SK-N-SH treated with all-trans-retinoic acid at 6 μM for 48 hours (cell line): ENCODE data around the gene FIBIN.

Experiments used
- ARNTL ChIP-seq: fragments of 450-650 bp; formaldehyde crosslinking; IDR thresholded peaks from 2 replicates; pipeline ENCODE4 v1.5.0; 2020; ENCODE audit warnings: low read depth, mild to moderate bottlenecking, moderate library complexity, borderline replicate concordance
- CSDC2 ChIP-seq: fragments of 250-450 bp; sonication (Bioruptor Pico); IDR thresholded peaks from 2 replicates; pipeline ENCODE4 v1.5.0; 2020; ENCODE audit warnings: mild to moderate bottlenecking, moderate library complexity
- ISL1 ChIP-seq: fragments of 250-450 bp; sonication (Bioruptor Pico); IDR thresholded peaks from 2 replicates; pipeline ENCODE4 v2.1.2; 2022; ENCODE audit warnings: mild to moderate bottlenecking, moderate library complexity
- RARB ChIP-seq: fragments of 250-450 bp; sonication (Bioruptor Pico); IDR thresholded peaks from 2 replicates; pipeline ENCODE4 v1.8.0; 2021; ENCODE audit warnings: mild to moderate bottlenecking, moderate library complexity
- SNAI2 ChIP-seq: fragments of 250-450 bp; sonication (Bioruptor Pico); IDR thresholded peaks from 2 replicates; pipeline ENCODE4 v1.5.0; 2020; ENCODE audit warnings: mild to moderate bottlenecking, moderate library complexity
- TCF4 ChIP-seq: fragments of 250-450 bp; sonication (Bioruptor Pico); IDR thresholded peaks from 2 replicates; pipeline ENCODE4 v1.8.0; 2021; ENCODE audit warnings: mild to moderate bottlenecking, moderate library complexity, borderline replicate concordance
- ZC3H10 ChIP-seq: fragments of 250-450 bp; sonication (Bioruptor Pico); IDR thresholded peaks from 2 replicates; pipeline ENCODE4 v1.5.1; 2021; ENCODE audit warnings: mild to moderate bottlenecking, moderate library complexity
- ZFP3 ChIP-seq: fragments of 250-450 bp; sonication (Bioruptor Pico); IDR thresholded peaks from 2 replicates; pipeline ENCODE4 v1.5.0; 2020; ENCODE audit warnings: mild to moderate bottlenecking, moderate library complexity
- ZFP30 ChIP-seq: fragments of 450-650 bp; formaldehyde crosslinking; IDR thresholded peaks from 2 replicates; pipeline ENCODE4 v1.5.0; 2022; ENCODE audit warnings: mild to moderate bottlenecking, moderate library complexity
- ZNF565 ChIP-seq: fragments of 450-650 bp; formaldehyde crosslinking; conservative IDR thresholded peaks from 2 replicates; pipeline ENCODE4 v1.5.0; 2020; ENCODE audit warnings: low read depth, mild to moderate bottlenecking, moderate library complexity
- ZNF70 ChIP-seq: fragments of 450-650 bp; formaldehyde crosslinking; IDR thresholded peaks from 2 replicates; pipeline ENCODE4 v1.5.0; 2020; ENCODE audit warnings: mild to moderate bottlenecking, moderate library complexity
- TF ChIP-seq, protein P1 (sequence below): fragments of 250-450 bp; sonication (Bioruptor Pico); IDR thresholded peaks from 2 replicates; pipeline ENCODE4 v1.5.1; 2021; ENCODE audit warnings: mild to moderate bottlenecking, moderate library complexity
- TF ChIP-seq, protein P2 (sequence below): fragments of 250-450 bp; sonication (Bioruptor Pico); IDR thresholded peaks from 2 replicates; pipeline ENCODE4 v1.8.0; 2020; ENCODE audit warnings: mild to moderate bottlenecking, moderate library complexity, borderline replicate concordance

GRCh38 chr11:26983645-26984044 is 10.3 kb upstream of the FIBIN start:
- TF ChIP-seq ZC3H10 (no peak), SNAI2 (no peak), ISL1 (no peak), ZNF70 (no peak), ZFP30 (CRISPR knock-in tag) (no peak), TCF4 (no peak), ARNTL (CRISPR knock-in tag) (no peak), CSDC2 (CRISPR knock-in tag) (no peak), ZNF565 (CRISPR knock-in tag) (no peak), ZFP3 (CRISPR knock-in tag) (no peak), RARB (CRISPR knock-in tag) (no peak)
- TF ChIP-seq, protein P1, sequence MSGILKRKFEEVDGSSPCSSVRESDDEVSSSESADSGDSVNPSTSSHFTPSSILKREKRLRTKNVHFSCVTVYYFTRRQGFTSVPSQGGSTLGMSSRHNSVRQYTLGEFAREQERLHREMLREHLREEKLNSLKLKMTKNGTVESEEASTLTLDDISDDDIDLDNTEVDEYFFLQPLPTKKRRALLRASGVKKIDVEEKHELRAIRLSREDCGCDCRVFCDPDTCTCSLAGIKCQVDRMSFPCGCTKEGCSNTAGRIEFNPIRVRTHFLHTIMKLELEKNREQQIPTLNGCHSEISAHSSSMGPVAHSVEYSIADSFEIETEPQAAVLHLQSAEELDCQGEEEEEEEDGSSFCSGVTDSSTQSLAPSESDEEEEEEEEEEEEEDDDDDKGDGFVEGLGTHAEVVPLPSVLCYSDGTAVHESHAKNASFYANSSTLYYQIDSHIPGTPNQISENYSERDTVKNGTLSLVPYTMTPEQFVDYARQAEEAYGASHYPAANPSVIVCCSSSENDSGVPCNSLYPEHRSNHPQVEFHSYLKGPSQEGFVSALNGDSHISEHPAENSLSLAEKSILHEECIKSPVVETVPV (CRISPR knock-in tag): no peak
- TF ChIP-seq, protein P2, sequence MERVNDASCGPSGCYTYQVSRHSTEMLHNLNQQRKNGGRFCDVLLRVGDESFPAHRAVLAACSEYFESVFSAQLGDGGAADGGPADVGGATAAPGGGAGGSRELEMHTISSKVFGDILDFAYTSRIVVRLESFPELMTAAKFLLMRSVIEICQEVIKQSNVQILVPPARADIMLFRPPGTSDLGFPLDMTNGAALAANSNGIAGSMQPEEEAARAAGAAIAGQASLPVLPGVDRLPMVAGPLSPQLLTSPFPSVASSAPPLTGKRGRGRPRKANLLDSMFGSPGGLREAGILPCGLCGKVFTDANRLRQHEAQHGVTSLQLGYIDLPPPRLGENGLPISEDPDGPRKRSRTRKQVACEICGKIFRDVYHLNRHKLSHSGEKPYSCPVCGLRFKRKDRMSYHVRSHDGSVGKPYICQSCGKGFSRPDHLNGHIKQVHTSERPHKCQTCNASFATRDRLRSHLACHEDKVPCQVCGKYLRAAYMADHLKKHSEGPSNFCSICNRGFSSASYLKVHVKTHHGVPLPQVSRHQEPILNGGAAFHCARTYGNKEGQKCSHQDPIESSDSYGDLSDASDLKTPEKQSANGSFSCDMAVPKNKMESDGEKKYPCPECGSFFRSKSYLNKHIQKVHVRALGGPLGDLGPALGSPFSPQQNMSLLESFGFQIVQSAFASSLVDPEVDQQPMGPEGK: no peak
